ENCODE results near the gene ADO. TPM values are rescaled to one million over a fixed set of nuclear protein-coding genes. Genes with fewer than 3 reads are reported as not detected.

The ADO gene
- total RNA-seq, 4 donors from 2014 or later = 9.6 to 25.4 (median 15.0) TPM

GRCh38 chr10:62801871-62802270, 2.6 kb upstream of the ADO start:
- TF ChIP-seq CTCF (IDR thresholded peaks at IDR 0.05) (no peak), POLR2A (IDR thresholded peaks at IDR 0.05) (no peak), EP300 (IDR thresholded peaks at IDR 0.05; ENCODE audit: low read depth) (no peak), POLR2AphosphoS5 (IDR thresholded peaks at IDR 0.05) (no peak)
- H3K4me1 ChIP-seq = peaks cover 10 to 22% (median 14%) of the 10 kb centered on the region in 4 donors
- intact Hi-C loops (cut with DNase I; ENCODE audit: low total_unique reads) (loop anchor here (10.0 kb wide), 1 partner anchor 353 kb away; no protein-coding TSS in a partner anchor), in situ Hi-C loops (cut with MboI; ENCODE audit: low pct_ligation_motif_present in 1 of 4, low pct_unique_long_range_greater_than_20kb in 1 of 4, low sequenced_read_pairs in 3 of 4) (loop anchor here in 2 of 4 donors (25.0 kb wide), 1 partner anchor 360 kb away; no protein-coding TSS in a partner anchor)
- no peaks in the 10 kb centered on the region for H3K36me3 ChIP-seq
- H3K9me3 ChIP-seq = no peaks in the 10 kb centered on the region
- no peak overlapping the region for H3K4me3 ChIP-seq
- 90 to 100% methylated on average over 1 to 3 of the region's 3 CpGs for WGBS, 2 donors (ENCODE audit: low coverage in 1 of 2)
- no peak overlapping the region for H3K27ac ChIP-seq
- peaks cover 23% of the 10 kb centered on the region for H3K27me3 ChIP-seq
- no peak for DNase-seq

- intact Hi-C loops (cut with DNase I; ENCODE audit: low total_unique reads) = loop anchor here (10.0 kb wide), 1 partner anchor 351 kb away; no protein-coding TSS in a partner anchor
These were observed 680 bp upstream of the ADO start for GRCh38 chr10:62803724-62804355.

GRCh38 chr10:62805231-62806099, 945 bp downstream of the ADO start:
- Histone ChIP-seq H3K4me1 (peaks cover 11 to 30% (median 23%) of the 10 kb centered on the region in 4 donors), H3K4me3 (peak overlapping the region; percentile 55 to 97 (median 74)), H3K36me3 (no peaks in the 10 kb centered on the region), H3K27ac (peak overlapping the region; percentile 89 to 98 (median 92)), H3K27me3 (no peaks in the 10 kb centered on the region), H3K9me3 (no peaks in the 10 kb centered on the region)
- in situ Hi-C loops (cut with MboI; ENCODE audit: low pct_ligation_motif_present in 1 of 4, low pct_unique_long_range_greater_than_20kb in 1 of 4, low sequenced_read_pairs in 3 of 4) (loop anchor here in 2 of 4 donors (25.0 kb wide), 1 partner anchor 357 kb away; no protein-coding TSS in a partner anchor), intact Hi-C loops (cut with DNase I; ENCODE audit: low total_unique reads) (loop anchor here (10.0 kb wide), 1 partner anchor 349 kb away; no protein-coding TSS in a partner anchor)
- TF ChIP-seq CTCF (IDR thresholded peaks at IDR 0.05) (no peak), EP300 (IDR thresholded peaks at IDR 0.05; ENCODE audit: low read depth) (no peak), POLR2AphosphoS5 (IDR thresholded peaks at IDR 0.05) (peak in 1 of 3 donors; percentile 15), POLR2A (IDR thresholded peaks at IDR 0.05) (no peak)
- peak; percentile 56 for DNase-seq
- WGBS, 2 donors (ENCODE audit: low coverage in 1 of 2) = 2% methylated on average over 64 of the region's 77 CpGs; no CpG with 5 or more reads in 1 of the 2 donors

More at GRCh38 chr10:62803724-62804355, 680 bp upstream of the ADO start:
- in situ Hi-C loops (cut with MboI; ENCODE audit: low pct_ligation_motif_present in 1 of 4, low pct_unique_long_range_greater_than_20kb in 1 of 4, low sequenced_read_pairs in 3 of 4) = loop anchor here in 2 of 4 donors (25.0 kb wide), 1 partner anchor 358 kb away; no protein-coding TSS in a partner anchor
- no peak for TF ChIP-seq EP300 (IDR thresholded peaks at IDR 0.05; ENCODE audit: low read depth)
- no peak for TF ChIP-seq POLR2A (IDR thresholded peaks at IDR 0.05)
- TF ChIP-seq POLR2AphosphoS5 (IDR thresholded peaks at IDR 0.05) = no peak
- TF ChIP-seq CTCF (IDR thresholded peaks at IDR 0.05) = no peak
- H3K9me3 ChIP-seq = no peaks in the 10 kb centered on the region
- DNase-seq = no peak
- peak overlapping the region; percentile 17 to 97 (median 74) for H3K4me3 ChIP-seq
- no peaks in the 10 kb centered on the region for H3K36me3 ChIP-seq
- 40 to 44% methylated on average over 3 to 11 of the region's 11 CpGs for WGBS, 2 donors (ENCODE audit: low coverage in 1 of 2)
- H3K27ac ChIP-seq = peak overlapping the region; percentile 89 to 98 (median 92)
- peaks cover 7% of the 10 kb centered on the region for H3K27me3 ChIP-seq
- H3K4me1 ChIP-seq = peaks cover 11 to 30% (median 23%) of the 10 kb centered on the region in 4 donors

All from transverse colon (tissue), 4 donors.